Measurements from ENCODE around the gene PDE3B.

GRCh38 chr11:14741195-14741594 lies 97.6 kb downstream of the PDE3B start:
- no peak for TF ChIP-seq CTCF (IDR thresholded peaks at IDR 0.05)
- TF ChIP-seq POLR2A (IDR thresholded peaks at IDR 0.05): no peak
